HepG2 (cell line): ENCODE data around the gene NOX4. TPM values are rescaled to one million over a fixed set of nuclear protein-coding genes. Genes with fewer than 3 reads are reported as not detected.
"Not testable (repeated sequence)": the region's sequence is repeated elsewhere in the genome, so short reads cannot be mapped to it uniquely, and the experiment has no call there.

Experiments
- ATAC-seq: fragments of 200-7000 bp; cut with Tn5 transposase; 3 replicates; pipeline ENCODE4 v1.9.1; 2020; ENCODE audit warnings: mild to moderate bottlenecking, moderate library complexity
- BruUV-seq: library from RNA; stranded (reverse); fragments of 400-500 nt; replicated peaks from 2 replicates; lab custom pipeline; 2021; lab: Mats Ljungman, UMichigan
- CTCF ChIA-PET: fragments of 300-600 bp; formaldehyde crosslinking; extraction: SDS; loops from one replicate; lab custom pipeline; 2021; ENCODE audit warnings: low total read pairs, inconsistent platforms, low intra/inter-chr PET ratio; lab: Yijun Ruan, JAX
- POLR2A ChIA-PET: fragments of 350-600 bp; sonication (Branson Sonifier 250); formaldehyde crosslinking; loops from one replicate; lab custom pipeline; 2020; ENCODE audit warnings: antibody characterized with exemption, inconsistent platforms; lab: Yijun Ruan, JAX
- DNase-seq: peaks from one replicate; pipeline ENCODE4 v3.0.0-alpha.2; 2015; ENCODE audit warnings: low spot score
- FAIRE-seq: peaks from 3 replicates; lab custom pipeline; 2011; peaks lifted over from hg19 to GRCh38; lab: Jason Lieb, UNC
- H2AFZ ChIP-seq: one replicate; pipeline ENCODE4 v1.6.1; 2011; ENCODE audit warnings: low read length, inconsistent platforms
- H3K27ac ChIP-seq: fragments of 300-600 bp; 3 replicates; pipeline ENCODE4 v1.8.0; 2011; ENCODE audit warnings: mixed run types, mild to moderate bottlenecking, mixed read lengths, low read length, inconsistent platforms; ENCODE audit not compliant: insufficient read depth; ENCODE audit errors: extremely low read length
- H3K27me3 ChIP-seq, 2 experiments: fragments of 200-600 bp in 1 of 2; 2 replicates in 1 of 2; 3 replicates in 1 of 2; pipeline versions ENCODE4 v1.6.0 to v1.8.0; 2011; ENCODE audit warnings: low read length in 2 of 2, mild to moderate bottlenecking in 2 of 2, moderate library complexity in 2 of 2, inconsistent platforms in 1 of 2; ENCODE audit not compliant: insufficient read depth in 2 of 2, control insufficient read depth in 1 of 2
- H3K36me3 ChIP-seq, 2 experiments: fragments of 200-600 bp in 1 of 2; replicated peaks in 1 of 2; 2 replicates in 1 of 2; 3 replicates in 1 of 2; pipeline versions ENCODE4 v1.5.1 to v1.8.0; 2011; ENCODE audit warnings: low read length in 2 of 2, inconsistent platforms in 1 of 2; ENCODE audit not compliant: insufficient read depth in 2 of 2, control insufficient read depth in 1 of 2
- H3K4me1 ChIP-seq: 2 replicates; pipeline ENCODE4 v1.5.1; 2012; ENCODE audit warnings: low read length, inconsistent platforms; ENCODE audit not compliant: insufficient read depth
- H3K4me2 ChIP-seq: 2 replicates; pipeline ENCODE4 v1.6.0; 2011; ENCODE audit warnings: low read depth, low read length, inconsistent platforms
- H3K4me3 ChIP-seq, 3 experiments: fragments of 200-600 bp in 1 of 3; sonication (generic), shearing (Covaris generic) in 1 of 3; replicated peaks in 1 of 3; 2 replicates each; pipeline ENCODE4 v1.5.1; 2011 to 2016; ENCODE audit warnings: low read length in 3 of 3, inconsistent platforms in 2 of 3, low read depth in 2 of 3, mild to moderate bottlenecking in 2 of 3, control low read depth in 1 of 3, mixed read lengths in 1 of 3; ENCODE audit not compliant: insufficient read depth in 1 of 3
- H3K79me2 ChIP-seq: one replicate; pipeline ENCODE4 v1.6.1; 2011; ENCODE audit warnings: low read length, inconsistent platforms; ENCODE audit not compliant: insufficient read depth
- H3K9ac ChIP-seq: 2 replicates; pipeline ENCODE4 v1.6.0; 2011; ENCODE audit warnings: mild to moderate bottlenecking, low read depth, low read length, inconsistent platforms; ENCODE audit not compliant: insufficient read depth
- H3K9me3 ChIP-seq: 2 replicates; pipeline ENCODE4 v1.5.1; 2012; ENCODE audit warnings: mild to moderate bottlenecking, low read length
- H4K20me1 ChIP-seq: 2 replicates; pipeline ENCODE4 v1.6.0; 2011; ENCODE audit warnings: inconsistent platforms, mild to moderate bottlenecking, low read length, moderate library complexity; ENCODE audit not compliant: insufficient read depth
- CEBPG ChIP-seq: IDR thresholded peaks from 2 replicates; pipeline ENCODE4 v1.6.1; 2016
- MAFG ChIP-seq: sonication (generic); formaldehyde crosslinking; IDR thresholded peaks from 2 replicates; pipeline ENCODE4 v1.5.1; 2020; ENCODE audit warnings: mild to moderate bottlenecking, missing genetic modification reagents
- MXI1 ChIP-seq: IDR thresholded peaks from 3 replicates; pipeline ENCODE4 v1.6.1; 2012; ENCODE audit warnings: low read depth, low read length, inconsistent platforms, borderline replicate concordance
- PHB2 ChIP-seq: fragments of 450-650 bp; IDR thresholded peaks from 2 replicates; pipeline ENCODE4 v1.6.1; 2018; ENCODE audit not compliant: partially characterized antibody
- ZMYM4 ChIP-seq: sonication (generic); formaldehyde crosslinking; IDR thresholded peaks from 2 replicates; pipeline ENCODE4 v1.8.1; 2023; ENCODE audit warnings: mild to moderate bottlenecking, missing genetic modification reagents
- ZNF574 ChIP-seq: sonication (generic); formaldehyde crosslinking; IDR thresholded peaks from 2 replicates; pipeline ENCODE4 v1.4.0; 2020; ENCODE audit warnings: missing genetic modification reagents
- WGBS: methylation state at CpG from one replicate; pipeline ENCODE4 v1.1.6; 2017; ENCODE audit warnings: low lambda C conversion rate; 5-methylcytosine and 5-hydroxymethylcytosine counted together
- in situ Hi-C: cut with HindIII; loops from 2 replicates; pipeline ENCODE4 v1.10.0; 2017; ENCODE audit warnings: low pct_unique_long_range_greater_than_20kb; ENCODE audit not compliant: extremely low pct_ligation_motif_present
- intact Hi-C: fragments of 100-400 bp; cut with micrococcal nuclease; formaldehyde crosslinking; loops from one replicate; pipeline ENCODE4 v1.10.0; 2022; ENCODE audit not compliant: unreplicated experiment
- polyA plus RNA-seq, 8 experiments: library from polyadenylated mRNA; depleted of rRNA in 3 of 8; stranded (reverse) in 7 of 8; unstranded in 1 of 8; fragments of >200 nt; fragmentation: Illumina TruSeq in 4 of 8; extraction: Trizol in 4 of 8; gene quantifications; 2 replicates each; pipeline versions ENCODE4 v1.2.1 to v1.2.3, GENCODE V29; 2011 to 2016; ENCODE audit warnings: low read depth in 4 of 8, missing spikeins in 1 of 8, mixed read lengths in 1 of 8; ENCODE audit not compliant: insufficient read depth in 1 of 8
- total RNA-seq, 5 experiments: library from RNA; depleted of rRNA; stranded (reverse); fragments of >200 nt; fragmentation: Illumina TruSeq; extraction: Trizol; gene quantifications; 2 replicates each; pipeline ENCODE4 v1.2.3, GENCODE V29; 2016; ENCODE audit warnings: low read depth in 1 of 5
- TF ChIP-seq, protein P1 (sequence below): sonication (generic); formaldehyde crosslinking; IDR thresholded peaks from 2 replicates; pipeline ENCODE4 v1.9.0; 2021; ENCODE audit warnings: missing genetic modification reagents, mild to moderate bottlenecking, borderline replicate concordance

The NOX4 gene
- total and polyA plus RNA-seq, 2 of the 13 experiments (the other 11 are each of a cell fraction or from before 2014, with no cell fraction given): not detected

DNA sequence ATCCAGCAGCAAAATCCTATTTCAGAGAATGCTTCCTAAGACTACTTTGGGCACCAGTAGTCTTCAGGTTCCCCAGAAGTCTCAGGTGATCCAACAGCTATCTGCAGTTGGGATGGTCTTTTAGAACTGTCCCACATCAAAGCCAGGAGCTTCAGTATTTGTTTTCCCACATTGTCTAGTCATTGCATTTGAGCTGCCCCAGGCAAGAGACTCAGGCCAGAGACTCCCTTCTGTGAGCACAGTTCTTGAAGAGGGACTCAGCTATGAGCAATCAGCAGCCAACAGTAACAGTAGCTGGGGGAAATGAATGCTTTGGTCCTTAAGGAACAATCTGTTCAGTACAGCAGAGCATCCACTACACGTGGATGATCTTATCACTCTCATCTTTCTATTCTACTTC is 188.1 kb downstream of the NOX4 start:
- H2AFZ ChIP-seq, H3K27ac ChIP-seq, intact Hi-C loops, H3K4me1 ChIP-seq, H3K4me2 ChIP-seq, H3K9ac ChIP-seq, H3K36me3 ChIP-seq, BruUV-seq, DNase-seq, H3K9me3 ChIP-seq, POLR2A ChIA-PET, H3K79me2 ChIP-seq, ATAC-seq, H3K27me3 ChIP-seq, FAIRE-seq, H3K4me3 ChIP-seq, CTCF ChIA-PET, H4K20me1 ChIP-seq, in situ Hi-C loops: not testable (repeated sequence)
- 5% methylated on average over 1 of the region's 1 CpG for WGBS

DNA sequence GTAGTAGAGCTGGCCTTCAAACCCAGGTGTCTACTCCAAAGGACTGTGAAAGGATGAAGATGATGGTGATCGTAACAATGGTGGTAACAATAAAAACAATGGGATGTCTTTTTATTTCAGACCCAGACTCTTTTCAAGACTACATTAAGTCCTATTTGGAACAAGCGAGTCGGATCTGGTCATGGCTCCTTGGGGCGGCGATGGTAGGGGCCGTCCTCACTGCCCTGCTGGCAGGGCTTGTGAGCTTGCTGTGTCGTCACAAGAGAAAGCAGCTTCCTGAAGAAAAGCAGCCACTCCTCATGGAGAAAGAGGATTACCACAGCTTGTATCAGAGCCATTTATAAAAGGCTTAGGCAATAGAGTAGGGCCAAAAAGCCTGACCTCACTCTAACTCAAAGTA is 196.2 kb downstream of the NOX4 start:
- DNase-seq, H3K36me3 ChIP-seq, H3K27ac ChIP-seq, H2AFZ ChIP-seq, CTCF ChIA-PET, H3K79me2 ChIP-seq, intact Hi-C loops, H3K4me3 ChIP-seq, in situ Hi-C loops, FAIRE-seq, POLR2A ChIA-PET, H4K20me1 ChIP-seq, H3K9me3 ChIP-seq, H3K27me3 ChIP-seq, H3K4me1 ChIP-seq, H3K4me2 ChIP-seq, H3K9ac ChIP-seq, BruUV-seq, ATAC-seq: not testable (repeated sequence)
- WGBS: 59% methylated on average over 7 of the region's 7 CpGs

- Histone ChIP-seq H3K9me3 (no peaks in the 10 kb centered on the region), H3K4me3 (no peak overlapping the region), H3K4me1 (no peaks in the 10 kb centered on the region), H3K4me2 (no peak overlapping the region), H3K36me3 (no peaks in the 10 kb centered on the region), H3K9ac (no peak overlapping the region), H2AFZ (no peak overlapping the region), H4K20me1 (no peaks in the 10 kb centered on the region), H3K27me3 (no peaks in the 10 kb centered on the region), H3K79me2 (no peaks in the 10 kb centered on the region), H3K27ac (no peak overlapping the region)
- in situ Hi-C loops: no loop called here
- DNase-seq (no peak), FAIRE-seq (no peak), ATAC-seq (no peak)
- intact Hi-C loops: no loop called here
- ChIA-PET POLR2A (no interaction called here), CTCF (no interaction called here)
- BruUV-seq: no TSS peak
- 54% methylated on average over 18 of the region's 18 CpGs for whole genome bisulfite sequencing
- no peak for TF ChIP-seq CEBPG (CRISPR knock-in tag)
- no peak for TF ChIP-seq MAFG (CRISPR knock-in tag)
- no peak for TF ChIP-seq PHB2
- no peak for TF ChIP-seq ZMYM4 (CRISPR knock-in tag)
- no peak for TF ChIP-seq MXI1
- no peak for TF ChIP-seq ZNF574 (CRISPR knock-in tag)
- TF ChIP-seq, protein P1, sequence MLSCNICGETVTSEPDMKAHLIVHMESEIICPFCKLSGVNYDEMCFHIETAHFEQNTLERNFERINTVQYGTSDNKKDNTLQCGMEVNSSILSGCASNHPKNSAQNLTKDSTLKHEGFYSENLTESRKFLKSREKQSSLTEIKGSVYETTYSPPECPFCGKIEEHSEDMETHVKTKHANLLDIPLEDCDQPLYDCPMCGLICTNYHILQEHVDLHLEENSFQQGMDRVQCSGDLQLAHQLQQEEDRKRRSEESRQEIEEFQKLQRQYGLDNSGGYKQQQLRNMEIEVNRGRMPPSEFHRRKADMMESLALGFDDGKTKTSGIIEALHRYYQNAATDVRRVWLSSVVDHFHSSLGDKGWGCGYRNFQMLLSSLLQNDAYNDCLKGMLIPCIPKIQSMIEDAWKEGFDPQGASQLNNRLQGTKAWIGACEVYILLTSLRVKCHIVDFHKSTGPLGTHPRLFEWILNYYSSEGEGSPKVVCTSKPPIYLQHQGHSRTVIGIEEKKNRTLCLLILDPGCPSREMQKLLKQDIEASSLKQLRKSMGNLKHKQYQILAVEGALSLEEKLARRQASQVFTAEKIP (CRISPR knock-in tag): no peak
Observed at GRCh38 chr11:89293965-89294679, 197.1 kb downstream of the NOX4 start.
